Endothelial cell of umbilical vein (primary cell): ENCODE results near the gene SYT11. TPM values are rescaled to one million over a fixed set of nuclear protein-coding genes. Genes with fewer than 3 reads are reported as not detected.

Experiments used
- BruUV-seq: library from RNA; stranded (reverse); fragments of 400-500 nt; replicated peaks from 2 replicates; lab custom pipeline; 2021; lab: Mats Ljungman, UMichigan
- CTCF ChIA-PET: fragments of 300-600, 350-600 bp; sonication (Branson Sonifier 250); formaldehyde crosslinking; loops from one replicate; lab custom pipeline; 2021; ENCODE audit warnings: antibody characterized with exemption, inconsistent platforms; lab: Charles Lee
- POLR2A ChIA-PET: fragments of 300-600, 350-600 bp; sonication (Branson Sonifier 250); formaldehyde crosslinking; loops from one replicate; lab custom pipeline; 2021; ENCODE audit warnings: antibody characterized with exemption, inconsistent platforms; lab: Charles Lee
- DNase-seq: peaks from one replicate; pipeline ENCODE4 v3.0.0-alpha.2; 2011; ENCODE audit warnings: low read depth, low spot score
- FAIRE-seq: peaks from 2 replicates; lab custom pipeline; 2011; peaks lifted over from hg19 to GRCh38; lab: Jason Lieb, UNC
- H2AFZ ChIP-seq: 2 replicates; pipeline ENCODE4 v1.6.0; 2012; ENCODE audit warnings: low read depth, low read length, control low read depth, inconsistent platforms
- H3K27ac ChIP-seq: 2 replicates; pipeline ENCODE4 v1.5.1; 2011; ENCODE audit warnings: low read depth, mild to moderate bottlenecking, control low read depth, low read length, moderate library complexity; ENCODE audit not compliant: insufficient read depth
- H3K27me3 ChIP-seq, 2 experiments: 2 replicates each; pipeline versions ENCODE4 v1.6.0 to v1.6.1; 2011; ENCODE audit warnings: low read length in 2 of 2, mixed read lengths in 1 of 2; ENCODE audit not compliant: control insufficient read depth in 2 of 2, insufficient read depth in 2 of 2
- H3K36me3 ChIP-seq, 2 experiments: 2 replicates in 1 of 2; 3 replicates in 1 of 2; pipeline ENCODE4 v1.5.1; 2011; ENCODE audit warnings: low read length in 2 of 2, mild to moderate bottlenecking in 1 of 2, moderate library complexity in 1 of 2; ENCODE audit not compliant: control insufficient read depth in 2 of 2, insufficient read depth in 2 of 2; ENCODE audit errors: extremely low read depth in 1 of 2
- H3K4me1 ChIP-seq: 3 replicates; pipeline ENCODE4 v1.5.1; 2011; ENCODE audit warnings: mild to moderate bottlenecking, low read length; ENCODE audit not compliant: control insufficient read depth, insufficient read depth; ENCODE audit errors: extremely low read depth
- H3K4me2 ChIP-seq: 2 replicates; pipeline ENCODE4 v1.6.1; 2011; ENCODE audit warnings: low read length, control low read depth, mixed read lengths; ENCODE audit not compliant: insufficient read depth
- H3K4me3 ChIP-seq, 3 experiments: fragments of 200-600 bp in 1 of 3; sonication (generic), shearing (Covaris generic) in 1 of 3; replicated peaks in 1 of 3; 2 replicates each; pipeline ENCODE4 v1.5.1; 2011 to 2016; ENCODE audit warnings: control low read depth in 3 of 3, low read length in 3 of 3, mild to moderate bottlenecking in 2 of 3, inconsistent platforms in 1 of 3, low read depth in 1 of 3, moderate library complexity in 1 of 3; ENCODE audit not compliant: insufficient read depth in 1 of 3
- H3K79me2 ChIP-seq: 2 replicates; pipeline ENCODE4 v1.6.0; 2012; ENCODE audit warnings: low read length, inconsistent platforms; ENCODE audit not compliant: control insufficient read depth, insufficient read depth
- H3K9ac ChIP-seq: replicated peaks from 2 replicates; pipeline ENCODE3; 2011; ENCODE audit warnings: low read length, control low read depth; ENCODE audit not compliant: insufficient read depth; ENCODE audit errors: extremely low read depth
- H3K9me1 ChIP-seq: replicated peaks from 3 replicates; pipeline ENCODE4 v1.6.0; 2011; ENCODE audit warnings: mild to moderate bottlenecking, low read length; ENCODE audit not compliant: control insufficient read depth, insufficient read depth; ENCODE audit errors: extremely low read depth
- H3K9me3 ChIP-seq: replicated peaks from 2 replicates; pipeline ENCODE4 v1.5.1; 2012; ENCODE audit warnings: low read length, inconsistent platforms; ENCODE audit not compliant: control insufficient read depth, insufficient read depth
- H4K20me1 ChIP-seq: replicated peaks from 2 replicates; pipeline ENCODE3; 2011; ENCODE audit warnings: mild to moderate bottlenecking, low read length; ENCODE audit not compliant: control insufficient read depth, insufficient read depth; ENCODE audit errors: extremely low read depth
- FOS ChIP-seq: IDR thresholded peaks from 2 replicates; pipeline ENCODE4 v1.6.1; 2011; ENCODE audit warnings: mild to moderate bottlenecking, low read length, moderate library complexity, borderline replicate concordance; ENCODE audit not compliant: insufficient read depth
- GATA2 ChIP-seq: IDR thresholded peaks from 2 replicates; pipeline ENCODE4 v1.7.0; 2011; ENCODE audit warnings: low read depth, mild to moderate bottlenecking, moderate library complexity, mixed read lengths, low read length; ENCODE audit not compliant: insufficient read length, insufficient read depth
- JUN ChIP-seq: IDR thresholded peaks from 2 replicates; pipeline ENCODE4 v1.6.1; 2011; ENCODE audit warnings: borderline replicate concordance, low read depth; ENCODE audit not compliant: insufficient read length, insufficient read depth
- MAX ChIP-seq: IDR thresholded peaks from 2 replicates; pipeline ENCODE4 v1.6.1; 2011; ENCODE audit not compliant: insufficient read depth, insufficient read length
- POLR2A ChIP-seq: IDR thresholded peaks from 2 replicates; pipeline ENCODE4 v1.6.1; 2012; ENCODE audit warnings: low read depth, mild to moderate bottlenecking, control low read depth, low read length
- POLR2AphosphoS5 ChIP-seq: IDR thresholded peaks from 2 replicates; pipeline ENCODE4 v1.6.1; 2012; ENCODE audit warnings: low read depth, mild to moderate bottlenecking, control low read depth, low read length, moderate library complexity; ENCODE audit not compliant: insufficient read depth
- dilution Hi-C: fragments of 300-500 bp; cut with MboI; formaldehyde crosslinking; loops from one replicate; pipeline ENCODE4 v1.15.0; 2019; ENCODE audit warnings: low sequenced_read_pairs; ENCODE audit not compliant: extremely low pct_ligation_motif_present
- intact Hi-C: fragments of 100-400 bp; cut with micrococcal nuclease; formaldehyde crosslinking; loops from one replicate; pipeline ENCODE4 v1.10.0; 2022
- polyA plus RNA-seq, 4 experiments: library from polyadenylated mRNA; depleted of rRNA in 3 of 4; stranded (reverse) in 3 of 4; unstranded in 1 of 4; fragments of >200 nt; gene quantifications; 2 replicates each; pipeline versions ENCODE4 v1.2.1 to v1.2.3, GENCODE V29; 2011 to 2012; ENCODE audit warnings: missing spikeins in 1 of 4
- total RNA-seq: library from RNA; stranded (reverse); gene quantifications from 2 replicates; pipeline ENCODE4 v1.2.3, GENCODE V29; 2021

The SYT11 gene
- total and polyA plus RNA-seq, 2 donors (not counting 3 experiments of a cell fraction or from before 2014, with no cell fraction given): 28.2 to 36.5 TPM

- intact Hi-C loops: loop anchor here (1.0 to 10.0 kb wide), 2 partner anchors 112 to 172 kb away; partner anchors contain the start of genes DAP3 and YY1AP1
- POLR2A ChIA-PET: interaction anchor here (1.6 kb wide), 1 partner anchor 36 kb away, joined by 5 read pairs; no protein-coding TSS in a partner anchor
Measured at GRCh38 chr1:155856975-155857930, 2.1 kb upstream of the SYT11 start, which contains the start of gene GON4L. TSS of gene GON4L (minus strand) at chr1:155857214. CDS start at chr1:155853780, 3,434 bp downstream.

More at GRCh38 chr1:155856975-155857930, 2.1 kb upstream of the SYT11 start, which contains the start of gene GON4L:
- CTCF ChIA-PET: interaction anchor here (1.0 to 1.4 kb wide), 6 partner anchors 9 to 132 kb away, joined by 3 to 7 read pairs (median 3); no protein-coding TSS in a partner anchor
- Histone ChIP-seq H3K27ac (peak within 1 kb of the TSS; percentile 28), H4K20me1 (no peaks in the 10 kb centered on the region), H3K4me3 (peak within 1 kb of the TSS; percentile 0 to 93 (median 71)), H3K9me3 (no peaks in the 10 kb centered on the region), H3K27me3 (no peaks in the 10 kb centered on the region), H3K4me1 (peaks cover 21% of the 10 kb centered on the region), H3K9ac (peak within 1 kb of the TSS; percentile 61), H3K36me3 (peaks cover 8 to 12% of the 10 kb centered on the region in 2 experiments), H2AFZ (peak within 1 kb of the TSS; percentile 25), H3K79me2 (peaks cover 30% of the 10 kb centered on the region), H3K9me1 (no peaks in the 10 kb centered on the region), H3K4me2 (peak within 1 kb of the TSS; percentile 77)
- no TSS peak for BruUV-seq
- FAIRE-seq (peak; percentile 94), DNase-seq (peak; percentile 95)
- dilution Hi-C loops: no loop called here
- TF ChIP-seq POLR2AphosphoS5: peak; percentile 84
- TF ChIP-seq MAX: no peak
- no peak for TF ChIP-seq GATA2
- peak; percentile 33 for TF ChIP-seq JUN
- TF ChIP-seq FOS: peak; percentile 29
- peak; percentile 88 for TF ChIP-seq POLR2A
